ENCODE measurements around the gene SOSTDC1. TPM values are rescaled to one million over a fixed set of nuclear protein-coding genes. Genes with fewer than 3 reads are reported as not detected.

Gene SOSTDC1
- total RNA-seq, 1 donor from 2014 or later = not detected

DNA sequence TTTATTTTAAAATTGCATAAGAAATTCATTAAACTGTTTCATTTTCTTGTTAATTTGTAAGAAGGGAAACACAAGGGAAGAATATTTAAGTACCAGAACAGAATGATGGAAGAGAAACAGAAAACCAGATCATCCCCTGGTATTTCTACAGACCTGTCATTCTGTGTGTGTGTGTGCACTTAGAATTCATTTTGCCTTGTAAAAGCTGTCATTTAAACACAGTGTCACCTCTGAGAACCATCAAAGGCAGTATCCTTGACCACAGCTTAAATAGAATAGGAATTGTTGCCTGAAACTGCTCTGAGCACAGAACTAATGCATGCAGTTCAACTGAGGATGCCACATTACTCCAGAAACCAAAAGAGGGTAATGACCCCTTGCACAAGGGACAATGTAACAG lies 37.4 kb downstream of the SOSTDC1 start:
- Mint-ChIP-seq H3K36me3 (ENCODE audit: unreplicated experiment) (no peaks in the 10 kb centered on the region), H3K4me1 (ENCODE audit: low read depth, unreplicated experiment) (no peaks in the 10 kb centered on the region), H3K27me3 (ENCODE audit: unreplicated experiment) (no peaks in the 10 kb centered on the region), H3K4me3 (ENCODE audit: unreplicated experiment) (no peak overlapping the region), H3K9me3 (ENCODE audit: unreplicated experiment) (no peaks in the 10 kb centered on the region), H3K27ac (ENCODE audit: unreplicated experiment) (no peak overlapping the region)
- no peak for DNase-seq
- TF ChIP-seq, protein P1, sequence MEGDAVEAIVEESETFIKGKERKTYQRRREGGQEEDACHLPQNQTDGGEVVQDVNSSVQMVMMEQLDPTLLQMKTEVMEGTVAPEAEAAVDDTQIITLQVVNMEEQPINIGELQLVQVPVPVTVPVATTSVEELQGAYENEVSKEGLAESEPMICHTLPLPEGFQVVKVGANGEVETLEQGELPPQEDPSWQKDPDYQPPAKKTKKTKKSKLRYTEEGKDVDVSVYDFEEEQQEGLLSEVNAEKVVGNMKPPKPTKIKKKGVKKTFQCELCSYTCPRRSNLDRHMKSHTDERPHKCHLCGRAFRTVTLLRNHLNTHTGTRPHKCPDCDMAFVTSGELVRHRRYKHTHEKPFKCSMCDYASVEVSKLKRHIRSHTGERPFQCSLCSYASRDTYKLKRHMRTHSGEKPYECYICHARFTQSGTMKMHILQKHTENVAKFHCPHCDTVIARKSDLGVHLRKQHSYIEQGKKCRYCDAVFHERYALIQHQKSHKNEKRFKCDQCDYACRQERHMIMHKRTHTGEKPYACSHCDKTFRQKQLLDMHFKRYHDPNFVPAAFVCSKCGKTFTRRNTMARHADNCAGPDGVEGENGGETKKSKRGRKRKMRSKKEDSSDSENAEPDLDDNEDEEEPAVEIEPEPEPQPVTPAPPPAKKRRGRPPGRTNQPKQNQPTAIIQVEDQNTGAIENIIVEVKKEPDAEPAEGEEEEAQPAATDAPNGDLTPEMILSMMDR (IDR thresholded peaks at IDR 0.05; ENCODE audit: partially characterized antibody, unreplicated experiment) = no peak

DNA sequence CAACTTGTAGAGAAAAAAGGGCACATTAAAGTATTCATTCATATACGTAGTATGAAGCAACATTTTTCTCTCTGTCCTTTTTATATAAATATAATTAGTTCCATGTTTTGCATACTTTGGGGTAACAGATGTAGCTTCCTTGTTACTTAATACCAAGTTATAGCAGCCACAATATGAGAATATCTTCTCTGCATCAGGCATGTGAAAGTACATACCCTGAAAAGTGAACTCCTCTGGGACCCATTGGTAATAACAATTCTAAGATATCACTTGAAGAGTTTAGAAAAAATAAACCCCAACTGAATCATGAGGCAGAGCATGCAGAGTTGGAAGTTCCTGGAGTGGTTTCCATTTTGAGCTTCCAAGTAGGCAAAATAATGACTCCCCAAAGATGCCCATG lies 41.8 kb downstream of the SOSTDC1 start:
- TF ChIP-seq, protein P1 (IDR thresholded peaks at IDR 0.05; ENCODE audit: partially characterized antibody, unreplicated experiment) = no peak
- no peak for DNase-seq
- H3K27me3 Mint-ChIP-seq (ENCODE audit: unreplicated experiment) = peaks cover 5% of the 10 kb centered on the region
- H3K9me3 Mint-ChIP-seq (ENCODE audit: unreplicated experiment) = peaks cover 6% of the 10 kb centered on the region
- no peak overlapping the region for H3K4me3 Mint-ChIP-seq (ENCODE audit: unreplicated experiment)
- H3K4me1 Mint-ChIP-seq (ENCODE audit: low read depth, unreplicated experiment) = peaks cover 22% of the 10 kb centered on the region
- H3K36me3 Mint-ChIP-seq (ENCODE audit: unreplicated experiment) = no peaks in the 10 kb centered on the region
- H3K27ac Mint-ChIP-seq (ENCODE audit: unreplicated experiment) = no peak overlapping the region

DNA sequence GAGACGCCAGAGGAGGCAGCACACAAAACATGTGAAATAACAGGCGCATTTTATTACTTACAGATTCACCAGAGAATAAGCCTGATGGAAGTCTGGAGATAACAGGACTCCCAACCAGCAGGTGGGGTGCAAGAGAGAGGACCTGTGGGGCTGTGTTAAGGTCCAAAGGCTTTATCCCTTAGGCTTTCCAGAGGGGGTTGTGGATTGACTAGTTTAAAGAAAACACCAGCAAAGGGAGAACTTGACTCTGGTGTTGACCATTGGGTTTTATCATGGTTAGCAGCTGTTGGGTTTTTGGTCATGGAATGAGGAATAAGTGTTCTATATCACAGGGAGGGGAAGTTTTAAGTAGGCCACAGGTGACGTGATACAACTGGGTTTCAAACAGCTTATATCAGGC lies 42.6 kb downstream of the SOSTDC1 start:
- no peak overlapping the region for H3K4me3 Mint-ChIP-seq (ENCODE audit: unreplicated experiment)
- no peak overlapping the region for H3K27ac Mint-ChIP-seq (ENCODE audit: unreplicated experiment)
- no peak for DNase-seq
- no peaks in the 10 kb centered on the region for H3K36me3 Mint-ChIP-seq (ENCODE audit: unreplicated experiment)
- H3K9me3 Mint-ChIP-seq (ENCODE audit: unreplicated experiment) = peaks cover 6% of the 10 kb centered on the region
- peaks cover 5% of the 10 kb centered on the region for H3K27me3 Mint-ChIP-seq (ENCODE audit: unreplicated experiment)
- TF ChIP-seq, protein P1 (IDR thresholded peaks at IDR 0.05; ENCODE audit: partially characterized antibody, unreplicated experiment) = no peak
- H3K4me1 Mint-ChIP-seq (ENCODE audit: low read depth, unreplicated experiment) = peaks cover 22% of the 10 kb centered on the region

DNA sequence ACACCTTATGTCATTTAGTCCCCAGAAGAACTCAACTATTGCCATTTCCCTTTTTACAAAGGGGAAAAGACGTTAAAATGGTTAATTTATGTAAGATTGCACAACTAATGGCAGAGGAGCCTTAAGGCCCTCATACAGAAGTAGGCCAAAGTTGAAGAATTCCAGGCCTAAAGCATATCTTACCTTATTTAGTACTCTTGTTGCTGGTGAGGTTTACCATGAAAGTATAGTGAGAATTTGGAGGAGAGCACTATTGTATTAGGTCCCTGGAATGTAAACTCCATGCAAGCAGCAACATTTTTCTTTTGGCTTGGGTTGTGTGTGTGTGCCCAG lies 43.5 kb downstream of the SOSTDC1 start:
- H3K4me1 Mint-ChIP-seq (ENCODE audit: low read depth, unreplicated experiment) = peaks cover 22% of the 10 kb centered on the region
- DNase-seq = no peak
- TF ChIP-seq, protein P1 (IDR thresholded peaks at IDR 0.05; ENCODE audit: partially characterized antibody, unreplicated experiment) = no peak
- H3K4me3 Mint-ChIP-seq (ENCODE audit: unreplicated experiment) = peak overlapping the region; percentile 67
- no peaks in the 10 kb centered on the region for H3K36me3 Mint-ChIP-seq (ENCODE audit: unreplicated experiment)
- peaks cover 6% of the 10 kb centered on the region for H3K9me3 Mint-ChIP-seq (ENCODE audit: unreplicated experiment)
- H3K27ac Mint-ChIP-seq (ENCODE audit: unreplicated experiment) = peak overlapping the region; percentile 62
- peaks cover 5% of the 10 kb centered on the region for H3K27me3 Mint-ChIP-seq (ENCODE audit: unreplicated experiment)

DNA sequence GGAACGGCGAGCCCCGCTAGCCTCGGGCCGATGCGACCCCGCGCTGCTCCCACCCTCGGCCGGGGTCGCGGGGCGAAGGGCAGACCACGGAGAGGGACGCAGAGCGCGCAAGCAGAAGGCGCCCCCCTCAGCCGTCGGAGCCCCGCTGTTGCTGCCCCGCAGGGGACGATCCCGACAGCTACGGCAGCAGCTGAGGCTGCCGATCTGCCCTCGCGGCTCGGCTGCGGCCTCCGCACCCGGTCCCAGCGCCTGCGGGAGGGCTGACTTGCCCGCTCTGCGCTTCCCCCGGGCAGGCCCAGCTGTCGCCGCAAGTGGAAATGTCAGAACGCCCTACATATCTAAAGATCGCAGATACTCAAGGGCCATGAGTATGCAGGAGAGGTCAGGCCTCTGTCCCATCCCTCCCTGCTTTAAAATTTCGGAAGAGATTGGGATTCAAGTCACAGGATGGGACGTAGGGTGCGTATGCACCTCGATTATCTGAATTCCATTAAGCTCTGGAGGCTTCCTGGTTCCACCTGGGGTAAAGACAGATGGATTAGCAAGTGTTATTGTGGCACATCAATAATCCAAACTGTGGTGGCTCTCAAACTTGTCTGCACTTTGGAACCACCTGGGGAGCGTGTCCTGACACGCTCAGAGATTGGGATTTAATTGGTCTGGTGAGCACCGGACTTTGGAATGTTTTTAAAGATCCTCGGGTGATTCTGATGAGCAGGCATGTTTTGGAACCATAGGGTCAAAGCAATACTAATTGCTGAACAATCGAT lies 44.0 kb downstream of the SOSTDC1 start, which contains the start of gene CRPPA:
Gene CRPPA, minus strand, starts transcription at position 206 of the 770 bp plus-strand sequence. CDS start 216 bp downstream, outside the sequence.
- peaks cover 6% of the 10 kb centered on the region for H3K9me3 Mint-ChIP-seq (ENCODE audit: unreplicated experiment)
- TF ChIP-seq, protein P1 (IDR thresholded peaks at IDR 0.05; ENCODE audit: partially characterized antibody, unreplicated experiment) = no peak
- DNase-seq = peak; percentile 77
- H3K4me1 Mint-ChIP-seq (ENCODE audit: low read depth, unreplicated experiment) = peaks cover 22% of the 10 kb centered on the region
- H3K36me3 Mint-ChIP-seq (ENCODE audit: unreplicated experiment) = no peaks in the 10 kb centered on the region
- H3K4me3 Mint-ChIP-seq (ENCODE audit: unreplicated experiment) = peak within 1 kb of the TSS; percentile 94
- peaks cover 5% of the 10 kb centered on the region for H3K27me3 Mint-ChIP-seq (ENCODE audit: unreplicated experiment)
- H3K27ac Mint-ChIP-seq (ENCODE audit: unreplicated experiment) = peak within 1 kb of the TSS; percentile 99

All from glutamatergic neuron (in vitro differentiated cells).